Measurements from ENCODE around the gene HLA-DPB1. TPM values are rescaled to one million over a fixed set of nuclear protein-coding genes. Genes with fewer than 3 reads are reported as not detected.

HLA-DPB1 gene
- total and polyA plus RNA-seq, 12 donors, result 10.8 to 521 (median 120) TPM

DNA sequence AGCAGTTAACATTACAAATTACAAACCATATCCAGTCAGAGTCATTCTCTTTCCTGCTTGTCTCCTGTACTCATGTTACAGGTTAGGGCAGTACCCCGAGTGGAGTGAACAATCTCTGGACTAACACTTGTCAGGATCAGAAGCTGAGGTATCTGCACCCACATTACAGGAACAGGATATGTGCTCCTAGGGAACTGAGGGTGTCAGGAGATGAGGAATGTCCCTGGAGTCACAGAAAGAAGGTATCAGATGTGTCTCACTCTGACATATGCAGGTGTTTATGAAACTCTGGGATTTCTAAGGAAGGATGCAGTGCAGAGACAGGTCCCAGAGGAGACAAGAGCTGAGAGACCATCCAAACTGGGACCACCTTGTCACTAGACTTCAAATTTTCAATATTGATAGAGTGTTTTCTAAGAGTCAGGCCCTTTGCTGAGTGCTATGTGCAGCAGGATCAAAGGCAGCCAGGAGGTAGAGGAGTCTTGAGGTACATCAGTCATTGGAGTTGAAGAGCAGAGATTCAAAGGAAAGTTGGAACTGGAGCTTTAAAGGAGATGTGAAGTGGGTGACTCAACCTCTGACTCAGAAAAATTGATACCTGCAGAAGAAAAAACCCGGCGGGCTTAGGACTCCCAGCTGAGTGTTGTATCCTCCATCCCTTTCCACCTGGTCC, 12.6 kb downstream of the HLA-DPB1 start:
- intact Hi-C loops (cut with DNase I), result no loop called here
- H3K36me3 ChIP-seq (replicated peaks in 1 of 2), result no peaks in the 10 kb centered on the region
- H3K4me3 ChIP-seq, result no peak overlapping the region
- TF ChIP-seq POLR2A (IDR thresholded peaks at IDR 0.05), result no peak
- TF ChIP-seq, protein P1, sequence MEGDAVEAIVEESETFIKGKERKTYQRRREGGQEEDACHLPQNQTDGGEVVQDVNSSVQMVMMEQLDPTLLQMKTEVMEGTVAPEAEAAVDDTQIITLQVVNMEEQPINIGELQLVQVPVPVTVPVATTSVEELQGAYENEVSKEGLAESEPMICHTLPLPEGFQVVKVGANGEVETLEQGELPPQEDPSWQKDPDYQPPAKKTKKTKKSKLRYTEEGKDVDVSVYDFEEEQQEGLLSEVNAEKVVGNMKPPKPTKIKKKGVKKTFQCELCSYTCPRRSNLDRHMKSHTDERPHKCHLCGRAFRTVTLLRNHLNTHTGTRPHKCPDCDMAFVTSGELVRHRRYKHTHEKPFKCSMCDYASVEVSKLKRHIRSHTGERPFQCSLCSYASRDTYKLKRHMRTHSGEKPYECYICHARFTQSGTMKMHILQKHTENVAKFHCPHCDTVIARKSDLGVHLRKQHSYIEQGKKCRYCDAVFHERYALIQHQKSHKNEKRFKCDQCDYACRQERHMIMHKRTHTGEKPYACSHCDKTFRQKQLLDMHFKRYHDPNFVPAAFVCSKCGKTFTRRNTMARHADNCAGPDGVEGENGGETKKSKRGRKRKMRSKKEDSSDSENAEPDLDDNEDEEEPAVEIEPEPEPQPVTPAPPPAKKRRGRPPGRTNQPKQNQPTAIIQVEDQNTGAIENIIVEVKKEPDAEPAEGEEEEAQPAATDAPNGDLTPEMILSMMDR (IDR thresholded peaks at IDR 0.05), result no peak
- no peaks in the 10 kb centered on the region for H3K4me1 ChIP-seq (replicated peaks in 1 of 2)
- no peak overlapping the region for H3K27ac ChIP-seq
- no peak for DNase-seq
- WGBS, 4 donors, result 51 to 73% (median 52%) methylated on average over 3 of the region's 3 CpGs
- H3K9me3 ChIP-seq (replicated peaks in 1 of 3), result no peaks in the 10 kb centered on the region
- H3K27me3 ChIP-seq, result no peaks in the 10 kb centered on the region

DNA sequence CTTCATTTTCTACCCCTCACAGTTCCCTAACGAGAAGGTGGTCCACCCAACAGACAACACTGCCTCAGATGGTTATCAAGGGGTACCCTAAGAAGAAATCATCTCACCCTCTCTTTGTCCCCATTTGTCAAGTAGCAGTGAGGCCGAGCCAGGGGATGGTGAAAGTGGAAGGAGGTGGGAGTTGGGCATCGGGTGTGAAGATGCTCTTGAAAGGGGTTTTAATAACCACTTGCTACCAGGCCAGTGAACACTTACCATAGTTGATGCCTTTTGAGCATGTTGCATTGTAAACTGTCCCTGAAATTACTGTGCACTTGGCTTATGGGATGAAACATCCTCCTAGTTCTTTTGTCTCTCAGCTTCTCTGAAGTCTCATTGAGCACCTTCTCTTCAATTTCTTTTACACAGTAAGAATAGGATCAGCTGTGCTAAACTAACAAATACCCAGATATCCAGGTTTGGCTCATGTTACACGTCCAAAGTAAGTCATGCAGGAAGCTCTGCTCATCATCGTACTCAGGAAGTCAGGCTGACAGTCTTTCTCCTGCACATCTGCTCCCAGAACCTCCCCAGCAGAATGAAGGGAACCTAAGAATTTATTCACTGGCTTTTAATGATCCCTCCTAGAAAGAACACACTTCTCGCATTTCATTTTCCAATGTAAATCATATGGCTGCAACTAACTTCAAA, 13.3 kb downstream of the HLA-DPB1 start:
- no peak overlapping the region for H3K4me3 ChIP-seq
- H3K9me3 ChIP-seq (replicated peaks in 1 of 3), result no peaks in the 10 kb centered on the region
- no peak for TF ChIP-seq POLR2A (IDR thresholded peaks at IDR 0.05)
- TF ChIP-seq, protein P1 (IDR thresholded peaks at IDR 0.05), result no peak
- H3K4me1 ChIP-seq (replicated peaks in 1 of 2), result no peaks in the 10 kb centered on the region
- intact Hi-C loops (cut with DNase I), result no loop called here
- WGBS, 4 donors, result 41 to 74% (median 59%) methylated on average over 6 of the region's 6 CpGs
- no peaks in the 10 kb centered on the region for H3K36me3 ChIP-seq (replicated peaks in 1 of 2)
- H3K27me3 ChIP-seq, result no peaks in the 10 kb centered on the region
- H3K27ac ChIP-seq, result no peak overlapping the region
- DNase-seq, result no peak

DNA sequence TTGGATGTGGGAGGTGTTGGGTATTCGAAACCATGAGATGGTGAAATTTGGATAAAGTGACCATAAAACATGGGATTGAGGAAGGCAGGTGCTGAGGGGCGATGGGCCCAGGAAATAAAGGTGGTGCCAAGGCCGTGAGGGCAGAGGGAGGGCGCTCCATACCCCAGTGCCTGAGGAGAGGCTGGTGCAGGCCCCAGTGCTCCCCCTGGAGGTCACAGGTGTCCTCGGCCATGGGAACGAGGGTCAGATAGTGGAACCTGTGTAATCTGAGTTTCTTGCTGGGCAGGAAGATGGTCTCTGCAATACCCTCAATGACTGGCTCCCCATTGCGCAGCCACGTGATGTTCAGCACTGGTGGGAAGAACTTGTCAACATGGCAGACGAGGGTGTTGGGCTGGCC, 16.2 kb downstream of the HLA-DPB1 start:
- Histone ChIP-seq H3K27ac (no peak overlapping the region), H3K27me3 (no peaks in the 10 kb centered on the region), H3K36me3 (replicated peaks in 1 of 2) (no peaks in the 10 kb centered on the region), H3K4me1 (replicated peaks in 1 of 2) (no peaks in the 10 kb centered on the region), H3K4me3 (no peak overlapping the region), H3K9me3 (replicated peaks in 1 of 3) (no peaks in the 10 kb centered on the region)
- peak in 3 of 7 donors; percentile 22 to 71 (median 61) for DNase-seq
- intact Hi-C loops (cut with DNase I), result no loop called here
- WGBS, 4 donors, result 36 to 45% (median 42%) methylated on average over 7 to 9 of the region's 9 CpGs
- TF ChIP-seq, protein P1 (IDR thresholded peaks at IDR 0.05), result peak; percentile 10 to 64 (median 40)
- no peak for TF ChIP-seq POLR2A (IDR thresholded peaks at IDR 0.05)

DNA sequence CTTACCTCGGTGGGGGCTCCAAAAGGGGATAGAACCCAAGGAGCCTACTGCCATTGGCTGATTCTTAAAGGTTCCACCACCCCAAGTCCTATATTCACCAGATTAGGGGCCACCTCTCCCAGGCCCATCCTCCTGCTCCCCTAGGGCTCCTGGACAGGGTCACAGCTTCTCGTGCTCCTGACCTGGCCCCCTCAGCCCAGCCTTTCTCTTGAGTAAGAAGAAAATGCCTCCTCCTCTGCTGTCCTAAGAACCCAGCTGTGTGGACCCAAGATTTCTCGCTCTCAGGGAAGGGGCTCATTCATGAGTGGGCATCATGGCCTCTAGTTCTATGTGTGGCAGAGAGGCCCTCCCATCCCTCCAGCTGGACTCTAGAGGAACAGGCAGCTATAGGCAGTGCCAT, 16.6 kb downstream of the HLA-DPB1 start:
- DNase-seq, result no peak

More for the DNA sequence above, 16.6 kb downstream of the HLA-DPB1 start:
- Histone ChIP-seq H3K4me3 (no peak overlapping the region), H3K27ac (no peak overlapping the region), H3K4me1 (replicated peaks in 1 of 2) (no peaks in the 10 kb centered on the region), H3K36me3 (replicated peaks in 1 of 2) (no peaks in the 10 kb centered on the region), H3K9me3 (replicated peaks in 1 of 3) (no peaks in the 10 kb centered on the region), H3K27me3 (no peaks in the 10 kb centered on the region)
- intact Hi-C loops (cut with DNase I), result no loop called here
- no peak for TF ChIP-seq POLR2A (IDR thresholded peaks at IDR 0.05)
- TF ChIP-seq, protein P1 (IDR thresholded peaks at IDR 0.05), result no peak
- WGBS, 4 donors, result 85 to 92% (median 91%) methylated on average over 2 to 3 of the region's 3 CpGs
